ENCODE results near the gene VPS54. TPM values are rescaled to one million over a fixed set of nuclear protein-coding genes. Genes with fewer than 3 reads are reported as not detected.

VPS54 gene
- total RNA-seq, 1 experiment from 2014 or later, result 19.1 TPM

DNA sequence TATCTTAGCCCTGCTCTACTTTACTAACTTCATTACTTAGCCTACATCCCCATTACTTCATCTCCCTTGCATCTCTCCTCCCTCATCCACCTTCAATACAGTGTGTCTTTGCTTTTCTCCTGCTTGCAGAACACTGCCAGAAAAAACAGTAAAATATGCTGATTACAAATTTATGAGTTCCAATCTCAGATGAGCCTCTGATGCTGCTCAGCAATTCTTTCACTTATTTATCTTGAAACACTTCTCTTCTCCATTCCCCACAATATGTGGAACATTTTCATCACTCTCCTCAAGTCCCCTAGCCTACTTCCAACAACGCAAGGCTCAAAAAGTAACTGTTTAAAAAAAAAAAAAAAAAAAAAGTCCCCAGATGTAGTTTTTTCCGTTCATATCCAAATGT lies 7.1 kb downstream of the VPS54 start:
- CTCF ChIA-PET, result no interaction called here
- Histone ChIP-seq H3K4me1 (ENCODE audit: insufficient read depth, low read length, poor library complexity, severe bottlenecking) (peaks cover 7% of the 10 kb centered on the region), H3K36me3 (ENCODE audit: insufficient read depth, low read length, poor library complexity, severe bottlenecking) (no peaks in the 10 kb centered on the region), H3K27ac (ENCODE audit: low read depth, low read length, poor library complexity, severe bottlenecking) (no peak overlapping the region), H3K27me3 (replicated peaks; ENCODE audit: insufficient read depth, low read depth, low read length, poor library complexity) (no peaks in the 10 kb centered on the region), H3K9me3 (ENCODE audit: low read depth, low read length, poor library complexity, severe bottlenecking) (no peaks in the 10 kb centered on the region), H3K4me3 (ENCODE audit: low read depth, low read length, poor library complexity, severe bottlenecking) (no peak overlapping the region)
- BruUV-seq (replicated peaks), result no TSS peak
- no peak for TF ChIP-seq EZH2 (IDR thresholded peaks at IDR 0.05; ENCODE audit: borderline replicate concordance, low read depth, low read length, poor library complexity, severe bottlenecking)
- TF ChIP-seq CTCF (conservative IDR thresholded peaks at IDR 0.05; ENCODE audit: low read depth, low read length), result no peak
- no peak for DNase-seq (ENCODE audit: low spot score)
- POLR2A ChIA-PET (ENCODE audit: low non-redundant PET), result interaction anchor here (0.6 kb wide), 1 partner anchor 130 kb away, joined by 3 read pairs; no protein-coding TSS in a partner anchor
- intact Hi-C loops (cut with micrococcal nuclease; ENCODE audit: unreplicated experiment), result no loop called here

DNA sequence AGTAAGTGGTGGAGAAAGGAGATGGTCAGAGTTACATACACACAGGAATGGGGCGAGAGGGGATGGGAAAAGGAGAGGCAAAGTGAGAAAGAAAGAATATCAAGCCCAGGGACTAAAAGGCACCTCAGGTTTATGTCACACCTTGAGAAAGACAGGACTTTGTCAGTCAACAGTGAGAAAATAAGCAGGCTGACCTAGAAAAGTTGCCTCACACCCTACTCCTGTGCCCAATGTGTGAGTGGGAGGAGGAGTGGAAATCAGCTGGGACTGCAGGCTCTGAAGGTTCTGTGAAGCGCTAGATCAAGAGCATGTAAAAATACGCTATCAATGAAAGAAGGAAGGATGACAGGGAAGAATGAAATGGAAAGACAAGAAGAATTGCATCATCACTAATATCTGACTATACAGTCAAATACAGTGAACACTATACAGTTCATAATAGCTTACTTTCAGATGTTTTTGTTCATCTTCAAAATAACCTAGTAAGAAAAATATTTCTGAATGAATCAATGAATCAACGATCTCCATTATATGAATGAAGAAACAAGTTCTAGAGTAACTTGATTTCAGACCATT lies 10.7 kb downstream of the VPS54 start:
- no TSS peak for BruUV-seq (replicated peaks)
- no peak for DNase-seq (ENCODE audit: low spot score)
- Histone ChIP-seq H3K36me3 (ENCODE audit: insufficient read depth, low read length, poor library complexity, severe bottlenecking) (no peaks in the 10 kb centered on the region), H3K27ac (ENCODE audit: low read depth, low read length, poor library complexity, severe bottlenecking) (no peak overlapping the region), H3K4me1 (ENCODE audit: insufficient read depth, low read length, poor library complexity, severe bottlenecking) (no peaks in the 10 kb centered on the region), H3K27me3 (replicated peaks; ENCODE audit: insufficient read depth, low read depth, low read length, poor library complexity) (no peaks in the 10 kb centered on the region), H3K9me3 (ENCODE audit: low read depth, low read length, poor library complexity, severe bottlenecking) (no peaks in the 10 kb centered on the region), H3K4me3 (ENCODE audit: low read depth, low read length, poor library complexity, severe bottlenecking) (no peak overlapping the region)
- intact Hi-C loops (cut with micrococcal nuclease; ENCODE audit: unreplicated experiment), result no loop called here
- TF ChIP-seq CTCF (conservative IDR thresholded peaks at IDR 0.05; ENCODE audit: low read depth, low read length) (no peak), EZH2 (IDR thresholded peaks at IDR 0.05; ENCODE audit: borderline replicate concordance, low read depth, low read length, poor library complexity, severe bottlenecking) (no peak)
- ChIA-PET POLR2A (ENCODE audit: low non-redundant PET) (no interaction called here), CTCF (no interaction called here)

- intact Hi-C loops (cut with micrococcal nuclease; ENCODE audit: unreplicated experiment), result no loop called here
- H3K4me1 ChIP-seq (ENCODE audit: insufficient read depth, low read length, poor library complexity, severe bottlenecking), result no peaks in the 10 kb centered on the region
- no TSS peak for BruUV-seq (replicated peaks)
- DNase-seq (ENCODE audit: low spot score), result no peak
- H3K4me3 ChIP-seq (ENCODE audit: low read depth, low read length, poor library complexity, severe bottlenecking), result no peak overlapping the region
- ChIA-PET CTCF (no interaction called here), POLR2A (ENCODE audit: low non-redundant PET) (no interaction called here)
- TF ChIP-seq EZH2 (IDR thresholded peaks at IDR 0.05; ENCODE audit: borderline replicate concordance, low read depth, low read length, poor library complexity, severe bottlenecking) (no peak), CTCF (conservative IDR thresholded peaks at IDR 0.05; ENCODE audit: low read depth, low read length) (no peak)
- no peaks in the 10 kb centered on the region for H3K36me3 ChIP-seq (ENCODE audit: insufficient read depth, low read length, poor library complexity, severe bottlenecking)
- no peak overlapping the region for H3K27ac ChIP-seq (ENCODE audit: low read depth, low read length, poor library complexity, severe bottlenecking)
- no peaks in the 10 kb centered on the region for H3K9me3 ChIP-seq (ENCODE audit: low read depth, low read length, poor library complexity, severe bottlenecking)
- H3K27me3 ChIP-seq (replicated peaks; ENCODE audit: insufficient read depth, low read depth, low read length, poor library complexity), result no peaks in the 10 kb centered on the region
Measured at GRCh38 chr2:64007924-64008323, 11.3 kb downstream of the VPS54 start.
